Cardiac muscle cell (in vitro differentiated cells and primary cell): ENCODE results near the gene RNF111. TPM values are rescaled to one million over a fixed set of nuclear protein-coding genes. Genes with fewer than 3 reads are reported as not detected.

Experiments used
- DNase-seq, 2 donors: peaks; one replicate each; pipeline versions ENCODE4 v3.0.0 to v3.0.0-alpha.2; 2010 to 2017; ENCODE audit warnings: low read depth in 1 of 2, low spot score in 1 of 2
- H3K27ac ChIP-seq: fragments of 200-600 bp; sonication (generic); 2 replicates; pipeline ENCODE4 v1.5.1; 2016
- H3K27me3 ChIP-seq: fragments of 200-600 bp; sonication (generic); 2 replicates; pipeline ENCODE4 v1.6.0; 2016; ENCODE audit warnings: control low read depth
- H3K36me3 ChIP-seq: fragments of 200-600 bp; sonication (generic); 2 replicates; pipeline ENCODE4 v1.5.1; 2016; ENCODE audit warnings: control low read depth
- H3K4me1 ChIP-seq: fragments of 200-600 bp; sonication (generic); 2 replicates; pipeline ENCODE4 v1.8.1; 2017; ENCODE audit warnings: low read depth, mild to moderate bottlenecking, mixed run types
- H3K4me3 ChIP-seq: fragments of 200-600 bp; sonication (generic); 2 replicates; pipeline ENCODE4 v1.5.1; 2016; ENCODE audit warnings: mild to moderate bottlenecking
- H3K9me3 ChIP-seq: fragments of 200-600 bp; sonication (generic); 2 replicates; pipeline ENCODE4 v1.5.1; 2017; ENCODE audit warnings: low read depth, mild to moderate bottlenecking, control low read depth
- CTCF ChIP-seq: IDR thresholded peaks from 2 replicates; pipeline ENCODE4 v1.5.1; 2012; ENCODE audit warnings: low read depth, mild to moderate bottlenecking, low read length
- polyA plus RNA-seq: library from polyadenylated mRNA; unstranded; fragments of >200 nt; fragmentation: Nextera tagmentation; extraction: Ambion mirVana; gene quantifications from 2 replicates; pipeline ENCODE4 v1.2.1, GENCODE V29; 2016
- total RNA-seq: library from RNA; depleted of rRNA; stranded (reverse); fragments of >200 nt; gene quantifications from 2 replicates; pipeline ENCODE4 v1.2.3, GENCODE V29; 2016

RNF111 gene
- total and polyA plus RNA-seq, 2 experiments from 2014 or later = 12.4 to 15.1 TPM

- H3K27me3 ChIP-seq = no peaks in the 10 kb centered on the region
- no peak overlapping the region for H3K27ac ChIP-seq
- H3K9me3 ChIP-seq = no peaks in the 10 kb centered on the region
- DNase-seq = no peak
- H3K4me3 ChIP-seq = no peak overlapping the region
- no peak for TF ChIP-seq CTCF
- peaks cover 5% of the 10 kb centered on the region for H3K36me3 ChIP-seq
- no peaks in the 10 kb centered on the region for H3K4me1 ChIP-seq
These were observed 14.5 kb downstream of the RNF111 start for GRCh38 chr15:59001946-59002345.

- Histone ChIP-seq H3K27me3 (no peaks in the 10 kb centered on the region), H3K9me3 (no peaks in the 10 kb centered on the region), H3K27ac (no peak overlapping the region), H3K4me1 (no peaks in the 10 kb centered on the region), H3K36me3 (peaks cover 5% of the 10 kb centered on the region), H3K4me3 (no peak overlapping the region)
- no peak for TF ChIP-seq CTCF
- no peak for DNase-seq
These were observed 15.0 kb downstream of the RNF111 start for GRCh38 chr15:59002418-59002859.

GRCh38 chr15:59005579-59005978 lies 18.1 kb downstream of the RNF111 start:
- H3K4me3 ChIP-seq = no peak overlapping the region
- no peaks in the 10 kb centered on the region for H3K4me1 ChIP-seq
- no peak for TF ChIP-seq CTCF
- H3K9me3 ChIP-seq = no peaks in the 10 kb centered on the region
- no peak overlapping the region for H3K27ac ChIP-seq
- H3K27me3 ChIP-seq = no peaks in the 10 kb centered on the region
- peaks cover 5% of the 10 kb centered on the region for H3K36me3 ChIP-seq
- no peak for DNase-seq

GRCh38 chr15:59008086-59008485 lies 20.6 kb downstream of the RNF111 start:
- H3K9me3 ChIP-seq = no peaks in the 10 kb centered on the region
- no peak overlapping the region for H3K27ac ChIP-seq
- peaks cover 5% of the 10 kb centered on the region for H3K36me3 ChIP-seq
- no peak overlapping the region for H3K4me3 ChIP-seq
- no peak for DNase-seq
- no peak for TF ChIP-seq CTCF
- H3K27me3 ChIP-seq = no peaks in the 10 kb centered on the region
- H3K4me1 ChIP-seq = no peaks in the 10 kb centered on the region

- no peak overlapping the region for H3K4me3 ChIP-seq
- TF ChIP-seq CTCF = no peak
- no peaks in the 10 kb centered on the region for H3K27me3 ChIP-seq
- no peak for DNase-seq
- H3K36me3 ChIP-seq = no peaks in the 10 kb centered on the region
- no peaks in the 10 kb centered on the region for H3K9me3 ChIP-seq
- H3K27ac ChIP-seq = no peak overlapping the region
- H3K4me1 ChIP-seq = no peaks in the 10 kb centered on the region
These were observed 23.9 kb downstream of the RNF111 start for GRCh38 chr15:59011262-59011952.
